ENCODE measurements around the gene PDHX.

The PDHX gene

DNA sequence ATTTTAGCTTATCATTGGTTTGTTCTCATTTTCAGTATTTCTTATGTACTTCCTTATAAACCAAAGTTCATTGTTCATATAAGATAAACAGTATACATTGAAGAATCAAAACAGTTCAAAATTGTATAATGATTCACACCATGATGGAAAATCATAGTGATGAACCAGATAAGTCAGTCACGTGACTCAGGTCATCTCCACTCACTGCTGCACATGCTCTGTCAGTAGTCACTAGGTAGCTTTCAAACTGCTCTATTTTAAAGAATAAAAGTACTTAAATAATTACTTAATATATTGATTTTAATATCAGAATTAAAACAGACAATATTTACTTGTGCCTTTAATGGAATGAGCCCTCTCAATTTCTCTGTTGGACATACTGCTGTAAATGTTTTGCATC, 37.5 kb downstream of the PDHX start:
- no peak for DNase-seq (ENCODE audit: low read depth in 3 of 3, low spot score in 1 of 3)

DNA sequence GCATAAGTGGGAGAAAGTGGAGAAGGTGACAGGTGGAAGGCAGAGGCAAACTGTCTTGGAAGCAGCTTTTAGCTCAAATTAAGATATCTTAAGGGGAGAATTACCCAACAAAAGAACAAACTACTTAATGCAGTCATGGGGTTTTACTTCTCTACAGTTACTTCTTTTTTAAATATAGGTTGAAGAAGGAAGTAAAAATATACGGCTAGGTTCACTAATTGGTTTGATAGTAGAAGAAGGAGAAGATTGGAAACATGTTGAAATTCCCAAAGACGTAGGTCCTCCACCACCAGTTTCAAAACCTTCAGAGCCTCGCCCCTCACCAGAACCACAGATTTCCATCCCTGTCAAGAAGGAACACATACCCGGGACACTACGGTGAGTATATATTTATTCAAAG, 40.8 kb downstream of the PDHX start:
- no peak for DNase-seq (ENCODE audit: low read depth in 3 of 3, low spot score in 1 of 3)

DNA sequence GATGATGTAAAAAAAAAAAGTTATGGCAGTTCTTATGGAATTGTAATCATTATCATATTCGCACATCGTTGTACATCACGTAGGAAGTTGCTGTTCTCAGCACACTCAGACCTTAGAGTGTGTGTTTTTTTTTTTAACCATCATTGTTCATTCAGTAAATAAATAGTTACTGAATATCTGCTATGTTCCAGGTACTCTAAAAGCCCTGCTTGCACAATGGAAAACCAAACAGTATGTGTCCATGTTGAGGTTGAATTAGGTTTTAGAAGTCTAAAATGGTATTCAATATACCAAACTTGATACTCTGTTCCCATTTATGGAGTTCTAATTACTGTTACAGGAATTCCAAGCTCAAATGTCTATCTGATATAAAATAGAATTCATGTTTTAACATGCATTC, 41.2 kb downstream of the PDHX start:
- no peak for DNase-seq (ENCODE audit: low read depth in 3 of 3, low spot score in 1 of 3)

DNA sequence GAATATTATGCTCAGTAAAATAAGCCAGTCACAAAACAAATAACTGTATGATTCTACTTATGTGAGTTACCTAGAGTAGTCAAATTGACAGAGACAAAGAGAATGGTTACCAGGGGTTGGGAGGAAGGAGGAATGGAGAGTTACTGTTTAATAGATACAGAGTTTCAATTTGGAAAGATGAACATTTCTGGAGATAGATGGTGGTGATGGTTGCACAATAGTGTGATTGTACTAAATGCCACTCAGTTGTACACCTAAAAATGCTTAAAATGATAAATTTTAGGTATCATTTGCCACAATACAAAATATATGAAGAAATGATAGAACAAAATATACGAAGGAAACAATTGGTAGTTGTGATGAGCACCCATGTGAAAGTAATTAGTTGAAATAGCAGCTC, 43.4 kb downstream of the PDHX start:
- no peak for DNase-seq (ENCODE audit: low read depth in 3 of 3, low spot score in 1 of 3)

DNA sequence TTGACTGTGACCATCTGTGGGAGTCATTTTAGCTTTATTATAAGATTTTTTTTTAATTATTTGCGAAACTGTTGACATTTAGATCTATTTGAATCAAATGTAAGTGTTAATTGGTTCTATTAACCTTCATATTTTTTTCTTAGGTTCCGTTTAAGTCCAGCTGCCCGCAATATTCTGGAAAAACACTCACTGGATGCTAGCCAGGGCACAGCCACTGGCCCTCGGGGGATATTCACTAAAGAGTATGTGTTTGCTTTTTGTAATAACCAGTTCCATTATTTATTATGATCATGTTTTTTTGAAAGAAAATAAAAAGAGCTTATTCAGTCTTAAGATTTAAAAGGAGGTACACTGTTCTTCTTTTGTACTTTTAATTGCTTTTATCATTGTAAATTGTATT, 43.9 kb downstream of the PDHX start:
- no peak for DNase-seq (ENCODE audit: low read depth in 3 of 3, low spot score in 1 of 3)

DNA sequence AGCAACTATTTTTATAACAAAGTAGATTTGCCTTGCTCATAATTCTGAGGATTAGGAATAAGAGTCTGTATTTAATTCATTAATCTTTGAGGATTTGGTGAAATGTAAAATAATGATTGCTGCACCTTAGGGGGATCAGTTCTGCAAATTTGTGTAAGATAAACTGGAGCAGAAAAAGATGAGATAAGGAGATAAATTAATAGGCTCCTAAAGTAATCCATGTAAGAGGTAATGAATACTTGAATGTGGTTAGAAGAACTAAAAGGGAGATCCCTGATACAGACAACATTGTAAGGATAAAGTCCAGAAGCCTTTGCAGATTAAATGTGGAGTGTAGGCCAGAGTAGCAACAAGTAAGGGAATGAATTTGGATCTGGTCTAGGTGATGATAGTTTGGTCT, 45.6 kb downstream of the PDHX start:
- no peak for DNase-seq (ENCODE audit: low read depth in 3 of 3, low spot score in 1 of 3)

DNA sequence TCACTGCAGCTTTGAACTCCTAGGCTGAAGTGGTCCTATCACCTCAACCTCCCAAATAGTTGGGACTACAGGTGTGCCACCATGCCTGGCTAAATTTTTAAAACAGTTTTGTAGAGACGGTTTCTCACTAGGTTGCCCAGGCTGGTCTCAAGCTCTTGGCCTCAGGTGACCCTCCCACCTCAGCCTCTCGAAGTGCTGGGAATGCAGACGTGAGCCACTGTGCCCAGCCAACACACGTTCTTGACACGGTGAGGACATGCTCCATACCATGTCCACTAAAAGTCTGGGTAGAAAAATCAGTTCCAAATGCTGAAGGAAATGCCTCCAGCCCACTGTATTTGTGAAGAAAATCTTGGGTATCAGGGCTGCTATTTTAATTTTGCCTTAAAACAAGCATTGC, 46.9 kb downstream of the PDHX start:
- DNase-seq (ENCODE audit: low read depth in 3 of 3, low spot score in 1 of 3), result no peak

DNA sequence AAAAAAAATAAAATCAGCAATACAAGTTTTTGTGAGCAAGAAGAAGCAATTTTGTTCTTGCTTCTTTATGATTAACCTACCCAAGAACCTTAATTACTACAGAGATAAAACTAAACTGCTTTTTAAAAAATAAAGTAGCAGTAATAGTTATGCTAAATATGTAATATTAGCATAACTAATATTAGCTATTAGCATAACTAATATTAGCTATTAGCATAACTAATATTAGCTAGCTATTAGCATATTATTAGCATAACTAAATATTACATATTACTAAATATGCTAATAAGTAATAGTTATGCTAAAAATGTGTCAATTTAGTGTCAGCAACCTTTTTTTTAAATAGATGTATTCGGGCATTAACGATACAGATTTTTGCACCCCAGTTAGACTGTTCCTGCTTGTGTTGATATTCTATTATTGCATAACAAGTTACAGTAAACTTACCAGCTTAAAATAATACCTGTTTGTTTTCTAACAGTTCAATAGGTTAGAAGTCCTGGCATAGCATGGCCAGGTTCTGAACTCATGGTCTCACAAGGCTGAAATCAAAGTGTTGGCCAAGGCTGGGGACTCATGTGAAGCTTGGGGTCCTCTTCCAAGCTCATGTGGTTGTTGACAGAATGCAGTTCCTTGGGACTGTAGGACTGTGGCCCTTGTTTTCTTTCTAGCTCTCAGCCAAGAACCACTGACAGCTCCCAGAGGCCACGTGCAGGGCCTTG, 48.4 kb downstream of the PDHX start:
- DNase-seq (ENCODE audit: low read depth in 3 of 3, low spot score in 1 of 3), result no peak

DNA sequence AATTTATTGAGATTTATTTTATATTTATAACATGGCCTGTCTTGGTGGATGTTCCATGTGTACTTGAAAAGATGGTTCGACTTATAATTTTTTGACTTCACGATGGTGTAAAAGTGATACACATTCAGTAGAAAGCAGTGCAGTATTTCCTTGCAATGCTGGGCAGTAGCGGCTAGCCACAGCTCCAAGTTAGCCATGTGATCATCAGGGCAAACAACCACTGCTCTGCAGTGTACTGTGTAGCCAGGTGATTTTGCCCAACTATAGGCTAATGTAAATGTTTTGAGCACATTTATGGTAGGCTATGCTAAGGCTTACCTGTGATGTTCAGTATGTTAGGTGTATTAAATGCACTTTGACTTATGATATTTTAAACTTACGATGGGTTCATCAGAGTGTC, 52.4 kb downstream of the PDHX start:
- DNase-seq (ENCODE audit: low read depth in 3 of 3, low spot score in 1 of 3), result no peak

DNA sequence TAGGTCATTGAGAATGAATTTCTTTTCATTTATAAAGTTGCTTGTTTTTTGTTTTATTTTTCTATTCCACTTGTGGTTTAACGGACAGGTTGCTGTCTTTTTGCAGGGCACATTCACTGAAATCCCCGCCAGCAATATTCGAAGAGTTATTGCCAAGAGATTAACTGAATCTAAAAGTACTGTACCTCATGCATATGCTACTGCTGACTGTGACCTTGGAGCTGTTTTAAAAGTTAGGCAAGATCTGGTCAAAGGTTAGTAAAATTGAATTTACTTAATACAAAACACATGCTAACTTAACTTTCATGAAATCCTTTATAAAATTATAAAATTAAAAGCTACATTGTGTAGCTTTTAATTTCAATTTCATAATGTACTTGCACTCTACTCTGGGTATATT, 53.6 kb downstream of the PDHX start:
- DNase-seq (ENCODE audit: low read depth in 3 of 3, low spot score in 1 of 3), result no peak

DNA sequence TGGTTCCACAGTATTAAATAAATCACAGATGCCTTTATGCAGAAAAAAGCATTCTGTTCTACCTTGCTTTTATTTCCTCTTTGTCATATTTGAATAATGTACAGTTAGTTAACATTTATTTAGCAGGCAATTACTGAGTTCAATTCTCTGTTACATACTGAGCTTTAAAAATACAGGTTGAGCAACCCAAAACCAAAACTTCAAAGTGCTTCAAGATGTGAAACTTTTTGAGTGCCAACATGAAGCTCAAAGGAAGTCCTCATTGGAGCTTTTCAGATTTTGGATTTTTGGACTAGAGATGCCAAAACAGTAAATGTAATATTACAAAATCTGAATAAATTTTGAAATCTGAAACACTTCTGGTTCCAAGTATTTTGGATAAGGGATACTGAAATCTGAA, 54.1 kb downstream of the PDHX start:
- DNase-seq (ENCODE audit: low read depth in 3 of 3, low spot score in 1 of 3), result no peak

DNA sequence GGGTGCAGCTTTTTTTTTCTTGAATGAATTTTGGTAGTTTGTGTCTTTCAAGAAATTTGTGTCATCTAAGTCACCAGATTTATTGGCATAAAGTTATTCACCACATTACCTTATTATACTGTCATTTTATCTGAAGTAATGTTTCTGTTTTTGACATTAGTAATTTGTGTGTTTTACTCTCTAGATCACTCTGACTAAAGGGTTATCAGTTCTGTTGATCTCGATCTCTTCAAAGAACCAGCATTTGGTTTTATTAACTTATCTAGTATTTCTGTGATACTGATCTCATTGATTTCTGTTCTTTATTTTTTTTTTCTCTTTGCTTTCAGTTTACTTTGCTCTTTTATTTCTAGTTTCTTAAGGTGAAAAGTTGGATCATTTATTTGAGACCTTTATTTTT, 55.5 kb downstream of the PDHX start:
- no peak for DNase-seq (ENCODE audit: low read depth in 3 of 3, low spot score in 1 of 3)

DNA sequence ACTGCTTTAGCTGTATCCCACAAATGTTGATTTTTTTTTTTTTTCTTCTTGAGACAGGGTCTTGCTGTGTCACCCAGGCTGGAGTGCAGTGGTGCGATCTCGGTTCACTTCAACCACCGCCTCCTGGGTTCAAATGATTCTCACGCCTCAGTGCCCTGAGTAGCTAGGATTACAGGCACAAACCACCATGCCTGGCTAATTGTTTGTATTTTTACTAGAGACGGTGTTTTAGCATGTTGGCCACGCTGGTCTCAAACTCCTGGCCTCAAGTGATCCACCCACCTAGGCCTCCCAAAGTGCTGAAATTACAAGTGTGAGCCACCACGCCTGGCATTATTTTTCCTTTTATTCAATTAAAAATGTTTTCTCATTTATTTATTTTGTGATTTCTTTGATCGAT, 55.9 kb downstream of the PDHX start:
- no peak for DNase-seq (ENCODE audit: low read depth in 3 of 3, low spot score in 1 of 3)

DNA sequence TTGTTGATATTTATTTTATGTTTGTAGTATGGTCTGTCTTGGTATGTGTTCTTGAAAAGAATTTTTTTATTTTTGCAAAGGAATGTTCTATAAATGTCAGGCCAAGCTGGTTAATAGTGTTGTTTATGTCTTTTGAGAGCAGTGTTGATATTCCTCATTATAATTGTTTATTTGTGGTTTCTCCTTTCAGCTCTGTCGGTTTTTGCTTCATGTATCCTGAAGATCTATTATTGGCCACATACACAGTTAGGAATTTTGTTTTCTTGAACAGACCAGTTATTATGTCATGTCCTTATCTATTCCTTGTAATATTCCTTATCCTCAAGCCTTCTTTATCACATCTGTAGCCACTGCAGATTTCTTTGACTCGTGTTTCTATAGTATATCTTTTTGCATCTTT, 56.5 kb downstream of the PDHX start:
- DNase-seq (ENCODE audit: low read depth in 3 of 3, low spot score in 1 of 3), result no peak

DNA sequence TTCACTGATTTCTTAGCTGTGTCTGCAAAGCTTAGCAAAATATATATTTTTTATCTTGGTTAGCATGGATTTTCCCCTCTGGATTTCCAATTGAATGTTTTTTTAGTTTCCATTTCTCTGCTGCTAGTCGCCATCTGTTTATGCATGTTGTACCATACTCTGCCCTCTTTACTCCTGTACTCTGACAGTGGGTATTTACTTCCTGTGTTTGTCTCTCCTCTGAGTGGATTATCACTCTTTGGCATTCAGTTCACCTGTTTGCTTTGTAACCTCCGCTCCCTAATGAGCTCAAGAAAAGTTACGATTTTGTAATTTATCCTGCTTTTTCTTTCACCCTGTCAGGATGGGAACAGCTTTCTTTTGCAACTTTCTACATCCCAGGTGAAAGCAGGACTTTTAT, 59.1 kb downstream of the PDHX start:
- DNase-seq (ENCODE audit: low read depth in 3 of 3, low spot score in 1 of 3), result no peak

DNA sequence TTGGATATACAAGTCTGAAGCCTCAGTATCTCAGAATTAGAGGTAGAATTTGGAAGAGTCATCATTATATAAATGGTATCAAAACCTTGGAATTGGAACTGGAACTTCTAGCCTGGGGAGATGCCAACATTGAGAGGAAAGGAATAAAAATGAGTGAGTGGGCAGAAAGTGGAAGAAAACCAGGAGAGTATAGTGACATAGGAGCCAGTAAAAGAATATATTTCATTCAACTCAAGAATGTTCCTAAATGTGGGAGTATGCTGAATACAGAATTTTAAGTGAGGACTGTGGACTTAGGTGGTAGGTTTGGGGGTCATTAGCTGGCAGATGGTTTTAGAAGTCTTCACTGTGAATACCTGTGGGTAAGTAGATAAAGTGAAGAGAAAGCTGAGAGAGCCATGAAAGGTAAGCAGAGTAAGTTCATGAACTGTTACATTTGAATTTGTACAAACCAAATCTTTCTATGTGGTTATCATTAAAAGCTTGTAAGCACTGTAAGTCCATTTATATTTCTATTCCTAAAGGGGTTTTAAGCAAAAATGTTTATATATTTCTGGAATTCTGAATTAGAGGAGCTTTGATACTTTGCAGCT, 60.2 kb downstream of the PDHX start:
- no peak for DNase-seq (ENCODE audit: low read depth in 3 of 3, low spot score in 1 of 3)

DNA sequence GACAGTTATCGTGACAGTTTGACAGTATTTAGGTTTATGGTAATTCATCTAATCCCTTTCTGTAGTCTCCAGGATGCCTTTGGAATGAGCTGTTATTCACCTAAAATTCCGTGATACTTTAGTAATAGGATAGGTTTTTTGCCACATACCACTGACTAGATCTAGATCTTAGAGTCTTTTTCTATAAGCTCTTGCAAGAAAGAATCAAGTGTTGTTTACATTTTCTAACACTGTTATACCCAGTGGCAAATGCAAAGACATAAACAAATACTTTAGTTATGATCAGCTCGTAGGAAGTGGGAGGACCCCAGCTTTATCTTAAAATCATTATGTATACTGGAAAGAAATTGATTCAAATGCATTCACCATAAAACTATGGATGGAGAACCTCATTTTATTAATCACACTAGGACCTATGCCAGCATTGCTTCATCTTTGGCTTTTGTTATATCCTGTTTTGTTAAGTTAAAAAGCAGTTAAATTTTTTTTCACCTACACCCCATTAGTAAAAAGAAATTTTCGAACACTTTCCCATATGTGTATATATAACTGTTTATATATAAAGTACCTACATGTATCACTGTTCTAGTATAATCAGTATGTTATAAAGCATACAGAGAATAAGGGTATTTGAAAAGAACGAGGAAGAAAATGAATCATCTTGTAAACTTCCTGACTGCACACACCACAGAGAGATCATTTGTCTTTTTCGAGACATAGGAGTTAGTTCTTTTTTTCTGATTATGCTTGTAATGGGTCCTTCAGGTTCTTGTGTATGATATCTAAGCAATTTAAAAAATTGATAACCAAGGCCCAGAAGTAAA, 60.9 kb downstream of the PDHX start:
- DNase-seq (ENCODE audit: low read depth in 3 of 3, low spot score in 1 of 3), result no peak

DNA sequence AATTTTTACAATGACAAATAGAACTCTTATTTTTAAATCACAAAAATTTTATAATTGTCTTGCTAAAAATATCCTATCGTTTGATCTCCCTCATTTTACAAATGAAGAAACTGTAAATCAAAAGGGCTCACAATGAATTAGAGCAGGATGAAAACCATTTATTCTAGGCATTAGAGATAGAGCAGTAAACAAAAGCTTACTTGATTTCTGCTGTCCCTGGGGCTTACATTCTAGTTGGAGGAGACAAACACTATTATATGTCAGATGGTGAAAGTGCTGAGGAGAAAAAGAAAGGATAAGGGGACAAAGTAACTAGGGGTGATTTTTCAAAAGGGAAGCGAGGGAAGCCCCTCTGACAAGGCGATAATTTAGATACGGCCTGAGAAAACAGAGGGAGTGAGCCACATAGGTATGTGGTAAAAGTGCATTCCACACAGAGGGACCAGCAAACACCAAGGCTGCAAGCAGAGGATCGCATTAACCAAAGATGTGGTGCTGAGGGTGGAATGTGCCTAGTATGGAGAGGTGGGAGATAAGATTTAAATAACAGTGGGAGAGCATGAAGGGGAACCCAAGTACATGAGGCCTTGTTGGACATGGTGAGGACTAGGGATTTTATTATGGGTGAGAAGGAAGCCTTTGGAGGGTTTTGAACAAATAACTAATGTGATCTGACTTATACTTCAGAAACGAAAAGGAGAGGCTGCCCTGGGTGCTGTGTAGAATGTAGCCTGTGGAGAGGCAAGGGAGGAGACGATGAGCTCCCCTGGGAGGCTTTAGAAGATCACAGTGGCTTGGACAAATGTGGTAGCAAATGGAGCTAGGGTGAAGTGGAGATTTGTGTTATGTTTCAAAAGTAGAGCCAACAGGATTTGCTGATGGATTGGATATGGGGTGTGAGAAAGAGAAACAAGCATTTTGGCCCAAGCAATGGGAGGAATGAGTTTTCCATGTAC, 62.1 kb downstream of the PDHX start:
- DNase-seq (ENCODE audit: low read depth in 3 of 3, low spot score in 1 of 3), result no peak

DNA sequence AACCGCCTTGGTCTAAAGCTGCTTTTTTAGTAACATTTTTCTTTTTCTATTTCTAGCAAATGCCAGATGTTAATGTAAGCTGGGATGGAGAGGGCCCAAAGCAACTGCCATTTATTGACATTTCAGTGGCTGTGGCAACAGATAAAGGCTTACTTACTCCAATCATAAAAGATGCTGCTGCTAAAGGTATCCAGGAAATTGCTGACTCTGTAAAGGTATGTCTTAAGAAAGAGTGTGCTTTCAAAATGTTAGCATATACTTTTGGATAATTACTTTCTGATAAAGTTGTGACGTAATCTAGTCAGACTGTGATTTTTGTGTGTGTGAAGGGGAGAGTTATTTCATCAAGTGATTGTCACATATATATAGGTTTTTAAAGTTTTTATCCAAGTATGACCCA, 68.1 kb downstream of the PDHX start:
- DNase-seq (ENCODE audit: low read depth in 3 of 3, low spot score in 1 of 3), result no peak

DNA sequence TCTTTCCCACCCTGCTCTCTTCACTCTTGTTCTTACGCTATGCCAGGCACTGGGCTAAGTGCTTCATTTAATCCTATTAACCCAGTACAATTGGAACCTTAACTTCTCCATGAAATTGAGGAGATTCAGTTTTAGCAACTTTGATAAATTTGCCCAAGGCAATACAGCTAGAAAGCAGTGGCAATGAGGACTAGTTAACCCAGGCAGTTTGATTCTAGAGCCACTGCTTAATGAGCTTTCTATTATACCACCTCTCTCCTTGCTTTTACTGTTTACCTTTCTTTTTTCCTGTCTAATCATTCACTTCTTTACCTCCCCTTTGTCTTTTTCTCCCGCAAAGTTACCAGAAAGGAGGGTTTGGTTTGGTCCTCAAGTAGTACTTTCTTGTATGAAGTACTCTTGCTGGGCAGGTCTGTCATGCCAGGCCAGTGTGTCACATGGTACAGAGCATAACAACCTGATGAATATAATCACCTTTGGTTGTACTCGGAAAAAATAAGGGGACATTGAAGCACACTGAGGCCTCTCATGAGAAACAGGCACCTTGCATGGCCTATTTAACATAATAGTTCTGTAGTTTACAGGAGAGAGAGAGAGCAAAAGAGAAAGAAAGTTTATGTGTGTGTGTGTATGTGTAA, 70.6 kb downstream of the PDHX start:
- no peak for DNase-seq (ENCODE audit: low read depth in 3 of 3, low spot score in 1 of 3)

DNA sequence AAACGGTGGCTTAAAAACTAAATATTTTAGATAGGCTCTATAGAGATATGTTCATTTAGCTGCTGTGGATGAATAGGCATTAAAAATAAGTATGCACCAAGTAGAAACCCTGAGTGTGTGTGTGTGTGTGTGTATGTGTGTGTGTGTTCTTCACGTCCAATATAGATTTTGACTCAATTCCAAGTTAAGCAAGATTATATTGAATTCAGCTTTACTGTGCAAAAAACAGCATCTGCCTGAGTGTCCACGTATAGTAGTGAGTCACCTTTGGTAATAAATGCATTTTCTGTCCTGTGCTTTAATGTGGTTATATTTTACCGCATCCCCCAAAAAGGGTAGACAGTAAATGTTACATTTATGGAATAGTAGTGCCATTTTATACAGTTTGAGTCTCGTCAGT, 71.2 kb downstream of the PDHX start:
- DNase-seq (ENCODE audit: low read depth in 3 of 3, low spot score in 1 of 3), result no peak
